ENCODE results near the gene VAMP3. TPM values are rescaled to one million over a fixed set of nuclear protein-coding genes. Genes with fewer than 3 reads are reported as not detected.
A peak's percentile ranks its signal among the peaks of the same experiment; 100 is the strongest.

The VAMP3 gene
- total RNA-seq, 1 donor from 2014 or later: 75.9 TPM

- Histone ChIP-seq H3K4me1 (peaks cover 14% of the 10 kb centered on the region), H3K36me3 (peaks cover 66% of the 10 kb centered on the region), H3K4me3 (no peak overlapping the region), H3K27me3 (ENCODE audit: low read depth) (no peaks in the 10 kb centered on the region), H3K9me3 (replicated peaks) (no peaks in the 10 kb centered on the region), H3K27ac (replicated peaks) (no peak overlapping the region)
- intact Hi-C loops (cut with micrococcal nuclease): no loop called here
- TF ChIP-seq CTCF (IDR thresholded peaks at IDR 0.05; ENCODE audit: borderline replicate concordance): no peak
- DNase-seq: no peak
Measured at GRCh38 chr1:7777591-7777990, 6.5 kb downstream of the VAMP3 start.

- TF ChIP-seq CTCF (IDR thresholded peaks at IDR 0.05; ENCODE audit: borderline replicate concordance): no peak
- no peak for DNase-seq
- intact Hi-C loops (cut with micrococcal nuclease): no loop called here
Measured at GRCh38 chr1:7778133-7778628, 7.1 kb downstream of the VAMP3 start.

DNA sequence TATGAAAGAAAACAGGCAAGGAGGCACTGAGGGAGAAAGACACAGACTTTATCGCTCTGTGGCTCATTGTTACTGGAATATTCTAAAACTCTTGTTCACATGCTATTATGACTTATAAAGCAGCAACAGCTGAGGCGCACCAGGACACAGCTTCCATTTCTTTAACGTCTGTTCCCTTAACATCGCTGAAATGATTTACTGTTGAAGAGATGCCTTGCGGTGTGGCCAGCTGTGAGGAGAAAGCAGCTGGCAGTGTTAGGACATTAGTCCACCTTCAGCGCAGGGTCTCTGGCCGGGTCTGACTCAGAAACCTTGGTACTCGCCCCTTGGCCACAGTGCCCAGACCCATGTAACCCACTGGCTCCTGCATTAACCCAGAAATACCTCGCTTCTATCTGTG is 9.9 kb downstream of the VAMP3 start:
- Histone ChIP-seq H3K27ac (replicated peaks) (no peak overlapping the region), H3K27me3 (ENCODE audit: low read depth) (no peaks in the 10 kb centered on the region), H3K4me1 (peaks cover 26% of the 10 kb centered on the region), H3K4me3 (no peak overlapping the region), H3K9me3 (replicated peaks) (no peaks in the 10 kb centered on the region), H3K36me3 (peaks cover 52% of the 10 kb centered on the region)
- TF ChIP-seq CTCF (IDR thresholded peaks at IDR 0.05; ENCODE audit: borderline replicate concordance): no peak
- no peak for DNase-seq
- intact Hi-C loops (cut with micrococcal nuclease): no loop called here

More at GRCh38 chr1:7778133-7778628, 7.1 kb downstream of the VAMP3 start:
- H3K4me3 ChIP-seq: no peak overlapping the region
- no peaks in the 10 kb centered on the region for H3K9me3 ChIP-seq (replicated peaks)
- H3K4me1 ChIP-seq: peaks cover 14% of the 10 kb centered on the region
- H3K36me3 ChIP-seq: peaks cover 65% of the 10 kb centered on the region
- H3K27me3 ChIP-seq (ENCODE audit: low read depth): no peaks in the 10 kb centered on the region
- H3K27ac ChIP-seq (replicated peaks): no peak overlapping the region

- no peak for DNase-seq
- Histone ChIP-seq H3K4me3 (no peak overlapping the region), H3K36me3 (peaks cover 56% of the 10 kb centered on the region), H3K9me3 (replicated peaks) (no peaks in the 10 kb centered on the region), H3K4me1 (peaks cover 31% of the 10 kb centered on the region), H3K27me3 (ENCODE audit: low read depth) (no peaks in the 10 kb centered on the region), H3K27ac (replicated peaks) (no peak overlapping the region)
- intact Hi-C loops (cut with micrococcal nuclease): no loop called here
- no peak for TF ChIP-seq CTCF (IDR thresholded peaks at IDR 0.05; ENCODE audit: borderline replicate concordance)
Measured at GRCh38 chr1:7781501-7781900, 10.4 kb downstream of the VAMP3 start.

DNA sequence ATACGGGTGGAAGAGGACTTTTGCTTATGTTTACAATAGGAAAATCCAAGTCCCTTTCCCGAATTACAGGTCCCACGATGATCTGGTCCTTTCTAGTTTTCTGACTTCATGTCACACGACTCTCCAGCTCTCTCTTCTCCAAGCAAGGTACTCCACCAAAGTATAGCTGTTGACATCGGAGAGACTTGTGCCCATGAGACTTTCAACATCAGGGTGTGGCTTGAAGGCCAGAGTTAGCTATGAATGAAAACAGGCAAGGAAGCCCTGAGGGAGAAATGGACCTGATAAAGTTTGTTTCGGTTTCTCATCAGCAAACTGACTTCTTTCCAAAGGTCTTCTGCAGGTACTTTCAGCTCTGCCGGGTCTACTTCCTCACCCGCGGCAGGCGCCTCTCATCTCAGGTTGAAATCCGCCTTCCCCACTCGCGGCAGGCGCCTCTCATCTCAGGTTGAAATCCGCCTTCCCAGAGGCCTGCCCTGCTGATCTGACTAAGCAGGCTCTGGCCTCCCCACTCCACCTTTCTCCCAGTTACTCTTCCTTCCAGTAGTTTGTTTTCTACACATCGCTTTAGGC is 10.9 kb downstream of the VAMP3 start:
- intact Hi-C loops (cut with micrococcal nuclease): no loop called here
- no peak for TF ChIP-seq CTCF (IDR thresholded peaks at IDR 0.05; ENCODE audit: borderline replicate concordance)

More for the DNA sequence above, 10.9 kb downstream of the VAMP3 start:
- peaks cover 56% of the 10 kb centered on the region for H3K36me3 ChIP-seq
- H3K4me1 ChIP-seq: peaks cover 36% of the 10 kb centered on the region
- no peaks in the 10 kb centered on the region for H3K27me3 ChIP-seq (ENCODE audit: low read depth)
- DNase-seq: no peak
- no peak overlapping the region for H3K4me3 ChIP-seq
- peak overlapping the region; percentile 94 for H3K27ac ChIP-seq (replicated peaks)
- no peaks in the 10 kb centered on the region for H3K9me3 ChIP-seq (replicated peaks)

All from left ventricle myocardium inferior (tissue), 1 donor.